ENCODE results near the gene TRIM75.
"Not testable (repeated sequence)": the region's sequence is repeated elsewhere in the genome, so short reads cannot be mapped to it uniquely, and the experiment has no call there.

The TRIM75 gene

DNA sequence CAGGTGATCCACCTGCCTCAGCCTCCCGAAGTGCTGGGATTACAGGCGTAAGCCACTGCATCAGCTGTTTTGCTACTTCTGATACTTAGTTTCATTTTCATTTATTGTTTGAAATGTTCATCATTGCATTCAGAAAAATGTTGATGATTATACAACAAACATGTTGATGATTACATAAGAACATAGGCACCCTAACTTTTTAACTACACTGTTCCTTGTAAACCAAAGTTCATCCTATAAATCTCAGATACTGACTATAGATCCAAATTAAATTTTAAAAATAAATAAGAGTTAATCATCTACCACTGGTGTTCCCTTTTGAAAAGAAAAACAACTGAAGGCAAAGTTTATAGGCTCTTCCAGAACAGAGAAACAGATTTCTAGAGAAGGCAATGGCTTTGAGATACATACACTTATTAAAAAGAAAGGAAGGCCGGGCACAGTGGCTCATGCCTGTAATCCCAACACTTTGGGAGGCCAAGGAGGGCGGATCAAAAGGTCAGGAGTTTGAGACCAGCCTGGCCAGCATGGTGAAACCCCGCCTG, 23.4 kb downstream of the TRIM75 start:
- no peak for DNase-seq (ENCODE audit: low read depth in 2 of 2)

DNA sequence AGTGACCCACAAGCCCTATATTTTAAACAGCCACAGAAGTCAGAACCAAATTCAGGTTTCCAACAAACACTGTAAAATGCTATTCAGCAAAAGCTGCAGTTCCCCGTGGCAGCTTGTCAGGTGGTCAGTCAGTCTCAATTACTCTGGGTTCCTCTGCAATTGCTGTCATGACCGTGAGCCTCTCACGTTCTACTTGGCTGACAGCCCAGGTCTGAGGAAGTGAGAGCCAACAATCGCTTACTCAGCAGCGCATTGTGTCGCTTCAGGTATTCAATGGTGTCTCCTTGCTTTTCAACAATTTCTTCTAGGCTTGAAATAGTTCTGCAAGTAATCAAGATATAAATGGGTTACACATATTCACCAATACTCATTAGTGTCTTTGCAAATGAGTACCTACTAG, 25.8 kb downstream of the TRIM75 start:
- no peak for DNase-seq (ENCODE audit: low read depth in 2 of 2)

DNA sequence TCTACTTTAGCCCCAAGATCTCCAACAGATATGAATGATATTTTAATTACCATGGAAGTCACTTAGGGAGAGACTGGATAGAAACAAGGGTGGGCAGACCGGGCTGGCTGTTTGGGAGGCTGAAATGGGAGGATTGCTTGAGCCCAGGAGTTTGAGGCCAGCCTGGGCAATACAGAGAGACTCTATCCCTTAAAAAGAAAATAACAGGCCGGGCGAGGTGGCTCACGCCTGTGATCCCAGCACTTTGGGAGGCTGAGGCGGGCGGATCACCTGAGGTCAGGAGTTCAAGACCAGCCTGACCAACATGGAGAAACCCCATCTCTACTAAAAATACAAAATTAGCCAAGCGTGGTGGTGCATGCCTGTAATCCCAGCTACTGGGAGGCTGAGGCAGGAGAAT, 31.1 kb downstream of the TRIM75 start:
- DNase-seq (ENCODE audit: low read depth in 2 of 2), result not testable (repeated sequence)

DNA sequence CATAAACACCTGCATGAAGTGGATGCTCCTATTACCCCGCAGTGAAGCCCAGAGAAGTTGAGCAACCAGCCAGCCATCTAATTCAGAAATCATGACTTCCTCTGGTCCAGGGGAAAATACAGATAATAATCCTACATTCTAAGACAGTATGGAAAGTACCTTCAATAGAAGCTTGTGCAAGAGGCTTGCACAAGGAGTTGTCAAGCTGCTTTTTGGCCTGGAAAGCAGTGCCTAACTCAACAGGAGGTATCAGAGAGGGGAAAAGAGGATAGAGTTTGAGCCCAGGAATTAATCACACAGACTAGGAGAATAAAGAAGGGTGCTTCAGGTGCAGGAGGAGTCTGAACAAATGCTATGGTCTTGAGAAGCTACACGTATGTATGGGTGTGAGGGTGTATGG, 32.3 kb downstream of the TRIM75 start:
- DNase-seq (ENCODE audit: low read depth in 2 of 2), result no peak

DNA sequence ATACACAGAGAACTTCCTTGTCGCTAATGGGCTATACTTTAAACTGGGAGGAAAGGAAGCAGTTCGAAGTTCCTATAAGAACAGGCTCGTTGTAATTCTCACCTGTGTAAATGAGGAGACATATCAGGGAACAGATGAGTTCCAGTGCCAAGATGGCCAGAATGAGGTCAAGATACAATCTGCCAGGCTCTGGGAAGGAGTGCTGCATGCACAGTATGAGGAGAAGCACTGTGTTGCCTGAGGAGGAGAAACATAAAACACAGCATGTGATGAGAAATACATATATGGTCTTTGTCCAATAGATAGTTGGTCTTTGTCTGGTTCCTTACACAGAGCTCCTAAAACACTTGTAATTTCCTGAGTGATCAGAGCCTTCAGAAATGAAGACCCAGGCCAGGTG, 34.7 kb downstream of the TRIM75 start:
- DNase-seq (ENCODE audit: low read depth in 2 of 2), result no peak

DNA sequence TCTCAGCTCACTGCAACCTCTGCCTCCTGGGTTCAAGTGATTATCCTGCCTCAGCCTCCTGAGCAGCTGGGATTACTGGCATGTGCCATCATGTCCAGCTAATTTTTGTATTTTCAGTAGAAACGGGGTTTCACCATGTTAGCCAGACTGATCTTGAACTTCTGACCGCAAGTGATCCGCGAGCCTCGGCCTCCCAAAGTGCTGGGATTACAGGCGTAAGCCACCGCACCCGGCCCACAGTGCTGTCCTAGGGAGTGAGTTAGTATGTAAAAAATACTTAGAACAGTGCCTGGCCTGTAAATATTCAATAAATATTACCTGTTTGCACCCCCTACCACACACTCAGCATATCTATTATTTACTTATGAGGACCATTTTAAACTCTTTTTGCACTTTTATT, 38.5 kb downstream of the TRIM75 start:
- DNase-seq (ENCODE audit: low read depth in 2 of 2), result not testable (repeated sequence)

DNA sequence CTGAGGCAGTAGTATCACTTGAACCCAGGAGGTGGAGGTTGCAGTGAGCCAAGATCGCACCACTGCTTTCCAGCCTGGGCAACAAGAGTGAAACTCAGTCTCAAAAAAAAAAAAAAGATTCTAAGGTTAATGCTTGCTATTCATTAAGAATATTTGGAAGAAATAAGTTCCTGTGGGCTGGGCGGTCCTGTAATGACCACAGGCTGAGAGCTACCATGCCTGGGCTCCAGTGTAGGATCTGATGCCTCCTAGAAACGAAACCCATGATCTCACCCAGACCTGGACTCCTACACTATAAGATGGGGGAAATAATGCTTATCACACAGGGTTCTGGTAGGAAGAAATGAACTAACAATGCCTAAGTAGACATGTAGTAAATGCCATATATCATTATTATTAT, 41.2 kb downstream of the TRIM75 start:
- no peak for DNase-seq (ENCODE audit: low read depth in 2 of 2)

DNA sequence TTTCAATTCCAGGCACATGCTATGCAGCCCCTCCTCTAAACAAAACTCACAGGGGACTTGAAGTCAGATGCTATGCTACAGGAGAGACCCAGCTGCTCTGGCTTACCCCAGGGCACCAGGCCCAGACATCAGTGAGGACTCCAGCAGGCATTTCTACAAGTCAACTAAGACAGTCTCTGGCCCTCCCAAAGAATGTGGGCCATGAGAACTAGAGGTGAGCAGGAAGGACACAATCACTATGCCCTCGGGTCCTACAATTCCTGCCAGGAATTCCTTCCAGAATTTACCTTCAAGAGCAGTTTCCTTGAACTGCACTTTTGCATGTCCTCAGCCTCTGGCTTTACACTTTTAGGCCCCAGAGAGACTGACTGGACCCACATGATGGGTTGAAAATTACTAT, 41.6 kb downstream of the TRIM75 start:
- no peak for DNase-seq (ENCODE audit: low read depth in 2 of 2)

DNA sequence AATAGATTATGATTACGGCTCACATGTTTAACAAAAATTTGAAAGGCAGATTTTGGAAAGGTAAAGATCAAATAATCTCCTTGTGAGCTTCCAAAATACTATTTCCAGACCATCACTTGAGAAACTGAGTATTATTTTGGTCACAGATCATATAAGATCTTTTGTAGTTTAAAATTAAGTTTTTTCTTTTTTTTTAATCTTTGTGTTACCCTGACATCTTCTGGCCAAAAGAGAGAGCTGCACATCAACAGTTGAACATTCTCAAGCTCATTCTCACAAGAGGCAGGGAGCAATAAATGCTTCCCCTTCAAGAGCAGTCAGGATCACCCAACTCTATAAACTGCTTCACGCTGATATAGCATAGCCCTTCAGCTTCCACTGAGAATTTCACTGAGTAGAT, 43.1 kb downstream of the TRIM75 start:
- no peak for DNase-seq (ENCODE audit: low read depth in 2 of 2)

DNA sequence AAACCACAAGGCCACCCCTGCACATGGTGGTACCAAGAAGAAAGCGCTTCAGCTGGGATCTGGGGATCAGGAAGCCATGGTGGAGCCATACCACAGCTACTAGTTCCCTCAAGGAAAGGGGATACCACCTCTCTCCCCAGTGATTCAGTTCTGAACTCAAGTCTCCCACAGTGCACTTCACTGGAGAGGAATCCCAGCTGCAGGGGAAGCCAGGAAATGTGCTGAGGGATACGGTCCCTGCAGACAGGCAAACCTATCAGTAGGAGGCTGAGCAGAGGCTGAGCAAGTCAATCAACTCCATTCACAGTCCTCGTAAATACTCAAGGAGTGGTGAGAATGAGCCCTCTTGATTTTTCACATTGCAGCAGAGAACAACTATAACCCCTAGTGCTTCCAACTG, 48.0 kb downstream of the TRIM75 start:
- no peak for DNase-seq (ENCODE audit: low read depth in 2 of 2)

DNA sequence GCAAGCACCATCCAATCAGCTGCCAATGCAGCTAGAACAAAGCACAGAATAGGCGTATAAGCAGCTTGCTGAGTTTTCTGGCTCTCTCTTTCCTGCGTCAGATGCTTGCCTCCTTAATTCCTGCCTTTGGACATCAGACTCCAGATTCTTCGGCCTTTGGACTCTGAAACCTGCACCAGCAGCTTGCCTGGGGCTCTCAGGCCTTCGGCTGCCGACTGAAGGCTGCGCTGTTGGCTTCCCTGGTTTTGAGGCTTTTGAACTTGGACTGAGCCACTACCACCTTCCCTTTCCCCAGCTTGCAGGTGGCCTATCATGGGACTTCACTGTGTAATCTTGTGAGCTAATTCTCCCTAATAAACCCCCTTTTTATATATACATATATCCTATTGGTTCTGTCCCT, 52.9 kb downstream of the TRIM75 start:
- no peak for DNase-seq (ENCODE audit: low read depth in 2 of 2)
